GM12873 (cell line): ENCODE data around the gene ITPRIPL2.

Experiments used
- CTCF ChIP-seq: IDR thresholded peaks from 2 replicates; pipeline ENCODE4 v1.5.1; 2012; ENCODE audit warnings: low read depth, mild to moderate bottlenecking, moderate library complexity, low read length, control low read depth; ENCODE audit not compliant: insufficient read depth; ENCODE audit errors: missing control alignments

The ITPRIPL2 gene

GRCh38 chr16:19073863-19074262 lies 39.9 kb upstream of the ITPRIPL2 start:
- no peak for TF ChIP-seq CTCF

- TF ChIP-seq CTCF = no peak
Measured at GRCh38 chr16:19075511-19075910, 38.3 kb upstream of the ITPRIPL2 start.

- no peak for TF ChIP-seq CTCF
Measured at GRCh38 chr16:19077879-19078278, 35.9 kb upstream of the ITPRIPL2 start.

- TF ChIP-seq CTCF = no peak
Measured at GRCh38 chr16:19083670-19084069, 30.1 kb upstream of the ITPRIPL2 start.

GRCh38 chr16:19084139-19084538 lies 29.6 kb upstream of the ITPRIPL2 start:
- TF ChIP-seq CTCF = no peak

GRCh38 chr16:19084879-19085278 lies 28.9 kb upstream of the ITPRIPL2 start:
- TF ChIP-seq CTCF = no peak

- no peak for TF ChIP-seq CTCF
Measured at GRCh38 chr16:19085679-19086200, 28.0 kb upstream of the ITPRIPL2 start.
